ENCODE results near the gene HSPA14.
"Not testable (repeated sequence)": the region's sequence is repeated elsewhere in the genome, so short reads cannot be mapped to it uniquely, and the experiment has no call there.

Gene HSPA14

GRCh38 chr10:14836208-14836607 is 1.9 kb upstream of the HSPA14 start:
- no peak for DNase-seq

- no peak for DNase-seq
These were observed 926 bp upstream of the HSPA14 start for GRCh38 chr10:14837003-14837756.

GRCh38 chr10:14838582-14839304 is 637 bp downstream of the HSPA14 start:
- peak in 15 of 58 donors; percentile 3 to 48 (median 18) for DNase-seq

GRCh38 chr10:14839305-14839695 is 1.2 kb downstream of the HSPA14 start:
- DNase-seq: no peak

- no peak for DNase-seq
These were observed 2.1 kb downstream of the HSPA14 start for GRCh38 chr10:14840178-14840577.

GRCh38 chr10:14843327-14843988 is 5.4 kb downstream of the HSPA14 start:
- DNase-seq: no peak

- DNase-seq: peak in 1 of 58 donors; percentile 3
These were observed 6.8 kb downstream of the HSPA14 start for GRCh38 chr10:14844948-14845347.

GRCh38 chr10:14852236-14852635 is 14.1 kb downstream of the HSPA14 start:
- DNase-seq: no peak

- DNase-seq: no peak
These were observed 17.3 kb downstream of the HSPA14 start for GRCh38 chr10:14855453-14855852.

- no peak for DNase-seq
These were observed 20.3 kb downstream of the HSPA14 start for GRCh38 chr10:14858338-14858960.

- DNase-seq: no peak
These were observed 20.9 kb downstream of the HSPA14 start for GRCh38 chr10:14859043-14859442.

GRCh38 chr10:14859775-14860174 is 21.7 kb downstream of the HSPA14 start:
- DNase-seq: no peak

- DNase-seq: no peak
These were observed 22.7 kb downstream of the HSPA14 start for GRCh38 chr10:14860791-14861190.

GRCh38 chr10:14864466-14864865 is 26.4 kb downstream of the HSPA14 start:
- DNase-seq: not testable (repeated sequence)

- DNase-seq: not testable (repeated sequence)
These were observed 26.8 kb downstream of the HSPA14 start for GRCh38 chr10:14864871-14865270.

GRCh38 chr10:14873090-14873760 is 35.1 kb downstream of the HSPA14 start:
- no peak for DNase-seq

GRCh38 chr10:14875941-14876340 is 37.8 kb downstream of the HSPA14 start:
- no peak for DNase-seq

GRCh38 chr10:14876764-14877163 is 38.7 kb downstream of the HSPA14 start:
- peak in 1 of 58 donors; percentile 3 for DNase-seq

GRCh38 chr10:14878266-14879123 is 40.4 kb downstream of the HSPA14 start, which contains the start of gene SUV39H2:
Gene SUV39H2 (plus strand): TSS chr10:14878866. CDS start chr10:14878889, 23 bp downstream.
- peak; percentile 30 to 97 (median 92) for DNase-seq
